IMR-90 (cell line): ENCODE measurements around the gene CAMK2G. TPM values are rescaled to one million over a fixed set of nuclear protein-coding genes. Genes with fewer than 3 reads are reported as not detected.

Source experiments
- ATAC-seq: fragments of 200-7000 bp; cut with Tn5 transposase; 2 replicates; pipeline ENCODE4 v1.9.1; 2020; ENCODE audit warnings: low read depth, mild to moderate bottlenecking, moderate library complexity
- BruUV-seq: library from RNA; stranded (reverse); fragments of 400-500 nt; replicated peaks from 2 replicates; lab custom pipeline; 2021; lab: Mats Ljungman, UMichigan
- CTCF ChIA-PET: fragments of 300-600 bp; formaldehyde crosslinking; extraction: SDS; loops from one replicate; lab custom pipeline; 2021; ENCODE audit warnings: antibody characterized with exemption; lab: Yijun Ruan, JAX
- POLR2A ChIA-PET: fragments of 300-600 bp; sonication (Branson Sonifier 250); formaldehyde crosslinking; loops from one replicate; lab custom pipeline; 2022; ENCODE audit warnings: antibody characterized with exemption; ENCODE audit not compliant: unreplicated experiment; lab: Charles Lee
- DNase-seq: peaks from one replicate; pipeline ENCODE4 v3.0.0; 2013
- H2AFZ ChIP-seq: replicated peaks from 2 replicates; pipeline ENCODE3; 2013; ENCODE audit warnings: low read length, mild to moderate bottlenecking; ENCODE audit not compliant: poor library complexity
- H2AK5ac ChIP-seq: 2 replicates; pipeline ENCODE4 v1.6.1; 2013; ENCODE audit warnings: low read depth, low read length, inconsistent platforms
- H2AK9ac ChIP-seq: replicated peaks from 2 replicates; pipeline ENCODE3; 2013; ENCODE audit warnings: mild to moderate bottlenecking, low read depth, low read length, moderate library complexity; ENCODE audit not compliant: poor library complexity
- H2BK120ac ChIP-seq: 2 replicates; pipeline ENCODE4 v1.6.1; 2013; ENCODE audit warnings: low read depth, low read length, inconsistent platforms
- H2BK15ac ChIP-seq: 3 replicates; pipeline ENCODE4 v1.6.1; 2013; ENCODE audit warnings: low read depth, low read length, inconsistent platforms
- H2BK20ac ChIP-seq: 2 replicates; pipeline ENCODE4 v1.6.1; 2013; ENCODE audit warnings: low read depth, mild to moderate bottlenecking, inconsistent platforms, low read length, moderate library complexity
- H2BK5ac ChIP-seq: 2 replicates; pipeline ENCODE4 v1.6.1; 2013; ENCODE audit warnings: mild to moderate bottlenecking, low read depth, low read length, inconsistent platforms; ENCODE audit not compliant: poor library complexity, severe bottlenecking
- H3K14ac ChIP-seq: replicated peaks from 2 replicates; pipeline ENCODE4 v1.6.1; 2013; ENCODE audit warnings: low read depth, low read length, inconsistent platforms
- H3K18ac ChIP-seq: 2 replicates; pipeline ENCODE4 v1.6.1; 2013; ENCODE audit warnings: low read depth, low read length, control low read depth
- H3K23ac ChIP-seq: 2 replicates; pipeline ENCODE4 v1.6.1; 2013; ENCODE audit warnings: low read depth, low read length, inconsistent platforms
- H3K27ac ChIP-seq: 2 replicates; pipeline ENCODE4 v1.5.1; 2013; ENCODE audit warnings: mild to moderate bottlenecking, control low read depth, low read length; ENCODE audit not compliant: insufficient read depth
- H3K27me3 ChIP-seq: 2 replicates; pipeline ENCODE4 v1.6.1; 2013; ENCODE audit warnings: low read length; ENCODE audit not compliant: control insufficient read depth, insufficient read depth
- H3K36me3 ChIP-seq: 2 replicates; pipeline ENCODE4 v1.6.1; 2013; ENCODE audit warnings: low read length, mixed read lengths; ENCODE audit not compliant: control insufficient read depth, insufficient read depth
- H3K4ac ChIP-seq: 2 replicates; pipeline ENCODE4 v1.6.1; 2013; ENCODE audit warnings: low read depth, low read length, inconsistent platforms
- H3K4me1 ChIP-seq: 2 replicates; pipeline ENCODE4 v1.6.1; 2013; ENCODE audit warnings: low read length, mixed read lengths; ENCODE audit not compliant: control insufficient read depth, insufficient read depth
- H3K4me2 ChIP-seq: 2 replicates; pipeline ENCODE4 v1.6.1; 2013; ENCODE audit warnings: low read depth, mild to moderate bottlenecking, control low read depth, low read length, moderate library complexity
- H3K4me3 ChIP-seq: 2 replicates; pipeline ENCODE4 v1.5.1; 2013; ENCODE audit warnings: low read depth, mild to moderate bottlenecking, control low read depth, low read length, moderate library complexity; ENCODE audit not compliant: insufficient read depth
- H3K56ac ChIP-seq: 2 replicates; pipeline ENCODE4 v1.6.1; 2013; ENCODE audit warnings: low read length, inconsistent platforms; ENCODE audit not compliant: insufficient read depth; ENCODE audit errors: extremely low read depth
- H3K79me1 ChIP-seq, 2 experiments: 2 replicates each; pipeline ENCODE4 v1.6.1; 2013; ENCODE audit warnings: low read length in 2 of 2, inconsistent platforms in 1 of 2, low read depth in 1 of 2
- H3K9ac ChIP-seq: 2 replicates; pipeline ENCODE4 v1.6.1; 2013; ENCODE audit warnings: low read depth, low read length, control low read depth
- H3K9me1 ChIP-seq: 2 replicates; pipeline ENCODE4 v1.6.1; 2013; ENCODE audit warnings: low read length, inconsistent platforms; ENCODE audit not compliant: insufficient read depth
- H3K9me3 ChIP-seq: 2 replicates; pipeline ENCODE4 v1.6.1; 2013; ENCODE audit warnings: low read length; ENCODE audit not compliant: control insufficient read depth, insufficient read depth
- H4K20me1 ChIP-seq: 2 replicates; pipeline ENCODE4 v1.6.1; 2013; ENCODE audit warnings: low read length, inconsistent platforms; ENCODE audit not compliant: insufficient read depth
- H4K5ac ChIP-seq: 2 replicates; pipeline ENCODE4 v1.6.1; 2013; ENCODE audit warnings: mild to moderate bottlenecking, low read depth, low read length, control low read depth
- H4K8ac ChIP-seq, 2 experiments: 2 replicates each; pipeline ENCODE4 v1.6.1; 2013; ENCODE audit warnings: low read depth in 2 of 2, low read length in 2 of 2, control low read depth in 1 of 2, inconsistent platforms in 1 of 2
- H4K91ac ChIP-seq: 2 replicates; pipeline ENCODE4 v1.6.1; 2013; ENCODE audit warnings: low read depth, low read length, inconsistent platforms; ENCODE audit not compliant: insufficient read depth
- CEBPB ChIP-seq: IDR thresholded peaks from 2 replicates; pipeline ENCODE4 v1.6.1; 2012; ENCODE audit warnings: low read depth, low read length, improper control_type of control experiment
- WGBS, 2 experiments: methylation state at CpG; one replicate each; pipeline versions ENCODE4 v1.1.5 to v1.1.7; 2013; ENCODE audit warnings: missing lambda C conversion rate in 2 of 2; ENCODE audit not compliant: insufficient read length in 1 of 2; ENCODE audit errors: extremely low coverage in 2 of 2; 5-methylcytosine and 5-hydroxymethylcytosine counted together
- dilution Hi-C: fragments of 300-500 bp; cut with HindIII; formaldehyde crosslinking; loops from one replicate; pipeline ENCODE4 v1.14.3; 2018; ENCODE audit warnings: low sequenced_read_pairs; ENCODE audit not compliant: unreplicated experiment
- in situ Hi-C: fragments of 300-500 bp; cut with MboI; formaldehyde crosslinking; loops from 3 replicates; pipeline ENCODE4 v1.14.3; 2019; ENCODE audit warnings: low sequenced_read_pairs, inconsistent platforms, mixed read lengths
- intact Hi-C: fragments of 100-400 bp; cut with micrococcal nuclease; formaldehyde crosslinking; loops from 2 replicates; pipeline ENCODE4 v1.10.0; 2022
- polyA plus RNA-seq, 3 experiments: library from polyadenylated mRNA; depleted of rRNA; stranded (reverse); fragments of >200 nt; gene quantifications; 2 replicates each; pipeline ENCODE4 v1.2.3, GENCODE V29; 2012; ENCODE audit warnings: low replicate concordance in 1 of 3
- total RNA-seq: library from RNA; depleted of rRNA; stranded (reverse); fragments of >200 nt; gene quantifications from 2 replicates; pipeline ENCODE4 v1.2.3, GENCODE V29; 2012

CAMK2G gene
- total and polyA plus RNA-seq, 2 of the 4 experiments (the other 2 are of a cell fraction): 20.4 to 25.4 TPM

- H3K79me1 ChIP-seq: peaks cover 39 to 81% of the 10 kb centered on the region in 2 experiments
- no peaks in the 10 kb centered on the region for H3K9me3 ChIP-seq
- no peak overlapping the region for H2AFZ ChIP-seq
- DNase-seq (no peak), ATAC-seq (no peak)
- no TSS peak for BruUV-seq
- H2BK120ac ChIP-seq: no peak overlapping the region
- H3K36me3 ChIP-seq: peaks cover 41% of the 10 kb centered on the region
- H2AK9ac ChIP-seq: peak overlapping the region; percentile 71
- no peak overlapping the region for H3K14ac ChIP-seq
- dilution Hi-C loops: no loop called here
- ChIA-PET CTCF (no interaction called here), POLR2A (no interaction called here)
- no peak overlapping the region for H2BK5ac ChIP-seq
- H4K91ac ChIP-seq: no peak overlapping the region
- H3K56ac ChIP-seq: no peak overlapping the region
- no peak overlapping the region for H3K27ac ChIP-seq
- no peak overlapping the region for H3K18ac ChIP-seq
- in situ Hi-C loops: no loop called here
- no peaks in the 10 kb centered on the region for H3K27me3 ChIP-seq
- peaks cover 10% of the 10 kb centered on the region for H3K4me1 ChIP-seq
- H2AK5ac ChIP-seq: no peak overlapping the region
- no peak overlapping the region for H4K5ac ChIP-seq
- peaks cover 8% of the 10 kb centered on the region for H3K9me1 ChIP-seq
- WGBS, 2 experiments: 88% methylated on average over 1 of the region's 11 CpGs; no CpG with 5 or more reads in 1 of the 2 experiments
- no peak for TF ChIP-seq CEBPB
- H2BK15ac ChIP-seq: no peak overlapping the region
- H4K20me1 ChIP-seq: peaks cover 40% of the 10 kb centered on the region
- no peak overlapping the region for H4K8ac ChIP-seq
- no peak overlapping the region for H3K4me3 ChIP-seq
- no peak overlapping the region for H3K23ac ChIP-seq
- H3K4me2 ChIP-seq: no peak overlapping the region
- no peak overlapping the region for H2BK20ac ChIP-seq
- H3K4ac ChIP-seq: no peak overlapping the region
- intact Hi-C loops: no loop called here
- H3K9ac ChIP-seq: no peak overlapping the region
Measured at GRCh38 chr10:73867871-73868631, 6.3 kb downstream of the CAMK2G start.
